Measurements from ENCODE around the gene IQCF2.
"Not testable (repeated sequence)": the region's sequence is repeated elsewhere in the genome, so short reads cannot be mapped to it uniquely, and the experiment has no call there.

IQCF2 gene

DNA sequence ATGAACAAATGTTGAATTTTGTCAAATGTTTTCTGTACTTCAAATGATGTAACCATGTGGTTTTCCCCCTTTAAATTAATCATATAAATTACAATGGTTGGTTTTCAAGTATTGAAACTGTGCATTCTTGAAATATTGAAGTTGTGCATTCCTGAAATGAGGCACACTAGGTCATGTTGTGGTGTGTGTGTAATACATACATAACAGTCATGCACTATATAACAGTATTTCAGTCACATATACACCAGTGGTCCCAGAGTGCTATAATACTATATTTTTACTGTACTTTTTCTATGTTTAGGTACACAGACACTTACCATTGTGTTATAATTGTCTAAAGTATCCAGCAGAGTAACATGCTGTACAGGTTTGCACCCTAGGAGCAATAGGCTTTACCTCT, 25.0 kb downstream of the IQCF2 start:
- DNase-seq = no peak

GRCh38 chr3:51887620-51888019, 26.2 kb downstream of the IQCF2 start:
- no peak for DNase-seq

- DNase-seq = no peak
Observed at GRCh38 chr3:51888463-51889105, 27.2 kb downstream of the IQCF2 start.

DNA sequence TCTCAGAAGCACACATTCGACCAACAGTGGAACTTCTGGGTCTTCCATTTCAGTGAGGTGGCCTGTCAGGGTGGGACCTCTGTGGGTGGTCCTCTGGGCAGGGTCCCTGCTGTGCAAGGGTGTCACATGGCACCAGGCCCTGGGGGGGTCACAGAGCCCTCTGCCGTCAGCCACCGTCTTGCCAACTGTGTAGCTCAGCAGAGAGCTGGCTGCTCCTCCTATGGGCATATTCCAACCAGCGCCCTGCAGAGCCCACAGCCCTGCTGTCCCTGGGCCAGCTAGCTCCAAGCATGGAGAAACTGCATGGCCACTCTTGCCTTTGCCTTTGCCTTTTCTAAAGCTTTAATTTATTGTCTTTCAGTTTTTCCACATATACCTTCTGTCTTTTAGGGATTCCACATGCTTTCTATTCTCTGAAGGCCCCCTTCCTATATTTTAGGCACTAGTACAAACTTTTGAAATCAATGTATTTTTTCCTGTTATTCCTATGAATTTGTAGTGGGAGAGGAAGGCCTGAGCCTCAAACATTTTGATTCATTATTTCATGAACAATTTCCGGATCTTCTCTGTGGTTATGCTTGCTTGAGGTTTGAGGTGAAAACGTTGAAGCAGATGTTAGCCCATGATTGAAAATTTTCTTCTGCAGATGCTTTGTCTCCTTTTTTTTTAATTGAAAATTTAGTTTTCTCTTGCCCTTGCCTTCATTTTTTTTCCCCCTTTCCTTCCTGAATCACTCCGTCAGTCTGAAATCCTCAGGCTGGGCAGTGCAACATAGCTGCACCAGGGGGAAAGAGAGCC, 30.0 kb downstream of the IQCF2 start:
- no peak for DNase-seq

DNA sequence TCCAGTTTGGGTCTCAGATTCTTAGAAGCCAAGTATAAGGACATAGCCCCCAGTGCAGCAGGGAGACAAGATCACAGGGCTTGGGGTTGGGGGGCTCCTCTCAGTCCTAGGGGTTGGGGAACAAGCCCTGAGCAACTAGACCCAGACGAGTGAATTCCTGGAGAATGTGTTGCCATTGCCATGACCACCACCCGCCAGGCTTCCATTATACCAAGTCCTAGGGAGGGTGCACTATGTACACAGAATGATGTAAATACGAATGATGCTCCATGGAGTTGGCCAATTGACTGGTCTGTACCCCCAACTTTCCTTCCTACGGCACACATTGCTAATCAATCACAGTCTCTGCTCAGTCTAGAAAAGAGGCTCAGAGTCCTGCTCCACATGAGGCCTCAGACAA, 33.0 kb downstream of the IQCF2 start:
- no peak for DNase-seq

GRCh38 chr3:51894939-51895338, 33.5 kb downstream of the IQCF2 start:
- no peak for DNase-seq

GRCh38 chr3:51896607-51897305, 35.3 kb downstream of the IQCF2 start:
- no peak for DNase-seq

DNA sequence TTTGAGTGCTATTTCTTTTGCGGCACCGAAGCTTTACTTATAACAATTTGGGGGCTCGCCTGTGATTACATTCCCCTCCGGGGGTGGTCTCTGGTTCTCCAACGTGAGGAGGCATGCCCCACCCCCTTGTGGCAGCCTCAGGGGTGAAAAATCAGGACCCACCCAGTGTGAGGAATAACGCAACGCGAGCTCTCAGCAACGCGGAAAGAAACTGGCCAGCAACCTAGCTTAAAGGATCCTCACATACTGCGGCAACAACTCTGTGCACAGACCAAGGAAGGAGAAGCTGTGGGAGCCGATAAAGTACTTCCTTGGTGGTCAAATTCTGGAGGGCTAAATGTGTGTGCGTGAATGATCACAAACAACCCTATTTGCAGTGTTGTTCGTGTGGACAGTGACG, 36.0 kb downstream of the IQCF2 start:
- no peak for DNase-seq

DNA sequence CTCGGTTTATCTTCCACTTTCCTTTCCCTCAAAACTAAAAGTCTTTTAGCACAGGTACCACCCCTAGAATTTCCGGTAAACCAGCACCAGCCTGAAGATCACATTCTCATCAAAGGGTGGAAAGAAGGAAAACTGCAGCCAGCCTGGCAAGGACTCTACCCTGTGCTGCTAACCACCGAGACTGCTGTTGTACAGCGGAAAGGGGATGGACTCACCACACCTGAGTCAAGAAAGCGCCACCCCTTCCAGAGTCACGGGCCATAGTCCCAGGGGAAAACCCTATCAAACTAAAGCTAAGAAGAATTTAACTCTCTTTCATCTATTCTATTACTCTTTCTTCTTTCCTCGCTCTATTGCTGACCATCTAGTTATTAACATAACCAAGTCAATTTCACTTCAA, 38.6 kb downstream of the IQCF2 start:
- not testable (repeated sequence) for DNase-seq

DNA sequence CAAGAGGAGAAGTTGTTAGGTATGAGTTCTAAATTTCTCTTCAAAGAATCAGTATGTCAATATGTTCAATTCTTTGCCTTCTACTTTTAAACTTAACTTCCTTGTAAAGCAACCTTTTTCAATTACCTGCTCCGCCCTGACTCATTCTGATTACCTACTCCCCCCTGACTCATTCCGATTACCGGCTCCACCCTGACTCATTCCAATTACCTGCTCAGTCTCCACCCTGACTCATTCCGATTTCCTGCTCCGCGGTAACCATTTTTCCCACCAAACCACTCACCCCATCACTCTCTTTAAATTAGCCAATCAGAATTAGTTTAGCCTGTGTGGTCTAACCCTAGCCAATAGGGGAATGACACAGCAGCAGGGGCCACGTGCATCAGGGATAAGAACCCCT, 40.9 kb downstream of the IQCF2 start:
- not testable (repeated sequence) for DNase-seq

DNA sequence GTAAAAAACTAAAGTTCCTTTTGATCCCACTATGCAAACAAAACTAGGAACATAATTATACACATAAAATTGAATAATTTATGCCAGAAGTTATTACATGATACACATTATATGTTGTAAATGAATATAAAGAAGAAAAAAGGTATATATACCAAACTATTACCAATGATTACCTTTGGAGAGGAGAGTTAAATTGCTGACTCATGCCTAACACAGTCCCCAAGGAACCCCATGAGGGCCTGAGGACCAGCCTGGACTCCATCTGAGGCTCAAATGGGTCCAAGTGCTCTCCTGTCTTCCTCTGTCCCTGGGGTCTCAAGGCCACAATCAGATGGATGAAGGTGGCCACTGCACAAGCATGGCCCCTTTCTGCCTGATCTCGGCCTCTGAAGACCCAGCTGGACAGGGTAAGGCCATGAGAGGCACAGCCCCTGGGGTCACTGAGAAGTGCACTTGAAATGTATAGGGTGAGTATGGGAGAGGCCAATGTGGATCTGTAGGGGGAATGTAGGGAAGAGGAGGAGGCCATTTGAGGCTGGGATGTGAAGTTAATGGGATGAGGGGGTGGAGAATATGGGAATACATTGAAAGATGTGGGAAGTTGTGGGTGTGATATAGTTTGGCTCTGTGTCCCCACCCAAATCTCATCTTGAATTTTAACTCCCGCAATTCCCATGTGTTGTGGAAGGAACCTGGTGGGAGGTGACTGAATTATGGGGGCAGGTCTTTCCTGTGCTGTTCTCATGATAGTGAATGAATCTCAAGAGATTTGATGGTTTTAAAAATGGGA, 42.8 kb downstream of the IQCF2 start:
- no peak for DNase-seq

DNA sequence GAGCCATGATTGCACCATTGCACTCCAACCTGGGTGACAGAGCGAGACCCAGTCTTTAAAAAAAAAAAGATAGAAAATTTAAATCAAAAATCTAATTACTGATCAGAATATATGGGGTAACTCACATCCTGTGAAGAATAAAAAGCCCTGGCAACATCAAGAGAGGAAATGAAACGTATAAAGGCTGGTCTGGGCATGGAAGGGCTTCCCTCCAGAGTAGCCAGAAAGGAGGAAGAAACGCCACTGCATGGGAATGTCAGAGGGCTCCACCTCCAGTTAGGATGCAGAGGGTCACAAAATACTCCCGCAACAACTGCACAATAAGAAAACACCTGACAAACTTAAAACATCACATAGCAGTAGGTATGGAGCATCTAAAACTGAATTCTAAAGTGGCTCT, 46.6 kb downstream of the IQCF2 start:
- DNase-seq = no peak
